Prostate gland (tissue), 2 donors: ENCODE results near the gene ARHGEF11. TPM values are rescaled to one million over a fixed set of nuclear protein-coding genes. Genes with fewer than 3 reads are reported as not detected.

Source experiments
- DNase-seq: peaks from one replicate; pipeline ENCODE4 v3.0.0-alpha.2; 2019; ENCODE audit warnings: low spot score
- H3K27ac ChIP-seq, 2 donors: fragments of 200-600 bp; sonication (generic); 2 replicates each; pipeline ENCODE4 v1.5.1; 2017 to 2019
- H3K27me3 ChIP-seq: fragments of 200-600 bp; sonication (generic); replicated peaks from 2 replicates; pipeline ENCODE4 v1.5.1; 2019; ENCODE audit not compliant: insufficient read depth
- H3K36me3 ChIP-seq, 2 donors: fragments of 200-600 bp; sonication (generic); 1 replicate in 1 of 2; 2 replicates in 1 of 2; pipeline versions ENCODE4 v1.5.1 to v1.8.1; 2017 to 2019
- H3K4me1 ChIP-seq: fragments of 200-600 bp; sonication (generic); replicated peaks from 2 replicates; pipeline ENCODE4 v1.5.1; 2019
- H3K4me3 ChIP-seq, 2 donors: fragments of 200-600 bp; sonication (generic); 2 replicates each; pipeline ENCODE4 v1.5.1; 2017 to 2019
- H3K9me3 ChIP-seq: fragments of 200-600 bp; sonication (generic); 2 replicates; pipeline ENCODE4 v1.5.1; 2017
- POLR2A ChIP-seq: fragments of 450-650 bp; IDR thresholded peaks from one replicate; pipeline ENCODE4 v1.6.1; 2016; ENCODE audit warnings: antibody characterized with exemption, mild to moderate bottlenecking
- POLR2AphosphoS5 ChIP-seq: sonication (generic); formaldehyde crosslinking; IDR thresholded peaks from one replicate; pipeline ENCODE4 v1.6.1; 2017; ENCODE audit warnings: antibody characterized with exemption
- WGBS: methylation state at CpG from one replicate; pipeline ENCODE4 v1.1.5; 2018; 5-methylcytosine and 5-hydroxymethylcytosine counted together
- intact Hi-C: fragments of 100-400 bp; cut with DNase I; formaldehyde crosslinking; loops from one replicate; pipeline ENCODE4 v1.14.2; 2022
- total RNA-seq, 2 donors: library from RNA; depleted of rRNA; stranded (reverse); fragments of >200 nt; gene quantifications; one replicate each; pipeline ENCODE4 v1.1.0, GENCODE V29; 2016
- TF ChIP-seq, protein P1 (sequence below), 4 experiments: fragments of 200-600 bp in 2 of 4; fragments of 450-650 bp in 2 of 4; sonication (generic) in 2 of 4; IDR thresholded peaks; 1 replicate in 3 of 4; 2 replicates in 1 of 4; pipeline ENCODE4 v1.5.1; 2016 to 2019; ENCODE audit warnings: antibody characterized with exemption in 4 of 4, mild to moderate bottlenecking in 2 of 4, moderate library complexity in 2 of 4

The ARHGEF11 gene
- total RNA-seq, 2 donors from 2014 or later = 38.3 to 92.6 TPM

GRCh38 chr1:156964441-156964840 lies 81.1 kb downstream of the ARHGEF11 start:
- H3K4me3 ChIP-seq = no peak overlapping the region
- DNase-seq = no peak
- no peaks in the 10 kb centered on the region for H3K9me3 ChIP-seq
- H3K4me1 ChIP-seq = no peaks in the 10 kb centered on the region
- no peak overlapping the region for H3K27ac ChIP-seq
- TF ChIP-seq, protein P1, sequence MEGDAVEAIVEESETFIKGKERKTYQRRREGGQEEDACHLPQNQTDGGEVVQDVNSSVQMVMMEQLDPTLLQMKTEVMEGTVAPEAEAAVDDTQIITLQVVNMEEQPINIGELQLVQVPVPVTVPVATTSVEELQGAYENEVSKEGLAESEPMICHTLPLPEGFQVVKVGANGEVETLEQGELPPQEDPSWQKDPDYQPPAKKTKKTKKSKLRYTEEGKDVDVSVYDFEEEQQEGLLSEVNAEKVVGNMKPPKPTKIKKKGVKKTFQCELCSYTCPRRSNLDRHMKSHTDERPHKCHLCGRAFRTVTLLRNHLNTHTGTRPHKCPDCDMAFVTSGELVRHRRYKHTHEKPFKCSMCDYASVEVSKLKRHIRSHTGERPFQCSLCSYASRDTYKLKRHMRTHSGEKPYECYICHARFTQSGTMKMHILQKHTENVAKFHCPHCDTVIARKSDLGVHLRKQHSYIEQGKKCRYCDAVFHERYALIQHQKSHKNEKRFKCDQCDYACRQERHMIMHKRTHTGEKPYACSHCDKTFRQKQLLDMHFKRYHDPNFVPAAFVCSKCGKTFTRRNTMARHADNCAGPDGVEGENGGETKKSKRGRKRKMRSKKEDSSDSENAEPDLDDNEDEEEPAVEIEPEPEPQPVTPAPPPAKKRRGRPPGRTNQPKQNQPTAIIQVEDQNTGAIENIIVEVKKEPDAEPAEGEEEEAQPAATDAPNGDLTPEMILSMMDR (IDR thresholded peaks at IDR 0.05) = no peak
- no peak for TF ChIP-seq POLR2A
- TF ChIP-seq POLR2AphosphoS5 = no peak
- H3K27me3 ChIP-seq = no peaks in the 10 kb centered on the region
- WGBS = 96% methylated on average over 2 of the region's 2 CpGs
- no peaks in the 10 kb centered on the region for H3K36me3 ChIP-seq
- intact Hi-C loops = no loop called here

GRCh38 chr1:156963621-156964020 lies 81.9 kb downstream of the ARHGEF11 start:
- intact Hi-C loops = no loop called here
- no peak overlapping the region for H3K27ac ChIP-seq
- no peaks in the 10 kb centered on the region for H3K27me3 ChIP-seq
- DNase-seq = no peak
- no peak overlapping the region for H3K4me3 ChIP-seq
- TF ChIP-seq POLR2AphosphoS5 (no peak), POLR2A (no peak)
- TF ChIP-seq, protein P1 (IDR thresholded peaks at IDR 0.05) = no peak
- H3K4me1 ChIP-seq = no peaks in the 10 kb centered on the region
- H3K36me3 ChIP-seq = peaks cover 0 to under 1% of the 10 kb centered on the region in 2 donors
- H3K9me3 ChIP-seq = no peaks in the 10 kb centered on the region
- 29% methylated on average over 3 of the region's 3 CpGs for WGBS

DNA sequence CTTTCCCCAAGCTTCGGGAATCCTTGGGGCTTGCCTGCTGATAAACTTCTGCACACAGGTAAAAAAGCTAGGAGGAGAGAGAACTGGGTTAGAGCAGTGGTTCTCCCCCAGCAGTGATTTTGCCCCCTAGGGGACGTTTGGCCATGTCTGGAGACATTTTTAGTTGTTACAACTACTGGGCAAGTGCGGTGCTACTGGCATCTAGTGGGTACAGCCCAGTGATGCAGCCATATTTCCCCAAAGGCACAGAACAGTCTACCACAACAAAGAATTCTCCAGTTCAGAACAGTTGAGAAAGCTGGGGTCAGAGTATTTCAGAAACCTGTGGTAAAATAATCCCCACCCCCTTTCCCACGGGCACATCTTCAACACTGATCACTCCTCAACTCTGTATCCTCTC lies 83.8 kb downstream of the ARHGEF11 start:
- H3K36me3 ChIP-seq = peaks cover 3 to 6% of the 10 kb centered on the region in 2 donors
- WGBS = 76% methylated on average over 4 of the region's 4 CpGs
- H3K4me3 ChIP-seq = no peak overlapping the region
- intact Hi-C loops = no loop called here
- no peaks in the 10 kb centered on the region for H3K9me3 ChIP-seq
- no peak overlapping the region for H3K27ac ChIP-seq
- no peaks in the 10 kb centered on the region for H3K27me3 ChIP-seq
- no peaks in the 10 kb centered on the region for H3K4me1 ChIP-seq
- DNase-seq = no peak
- TF ChIP-seq POLR2AphosphoS5 (no peak), POLR2A (no peak)
- TF ChIP-seq, protein P1 (IDR thresholded peaks at IDR 0.05) = no peak

- H3K27me3 ChIP-seq = no peaks in the 10 kb centered on the region
- no peaks in the 10 kb centered on the region for H3K9me3 ChIP-seq
- H3K27ac ChIP-seq = no peak overlapping the region
- H3K4me3 ChIP-seq = no peak overlapping the region
- intact Hi-C loops = no loop called here
- peaks cover 3 to 11% of the 10 kb centered on the region in 2 donors for H3K36me3 ChIP-seq
- no peak for DNase-seq
- 97% methylated on average over 4 of the region's 6 CpGs for WGBS
- no peaks in the 10 kb centered on the region for H3K4me1 ChIP-seq
- TF ChIP-seq, protein P1 (IDR thresholded peaks at IDR 0.05) = no peak
- TF ChIP-seq POLR2AphosphoS5 = no peak
- no peak for TF ChIP-seq POLR2A
These were observed 85.6 kb downstream of the ARHGEF11 start for GRCh38 chr1:156959925-156960324.

- no peak for DNase-seq
- Histone ChIP-seq H3K4me3 (no peak overlapping the region), H3K27me3 (no peaks in the 10 kb centered on the region), H3K27ac (no peak overlapping the region), H3K4me1 (no peaks in the 10 kb centered on the region), H3K9me3 (no peaks in the 10 kb centered on the region), H3K36me3 (peaks cover 3 to 11% of the 10 kb centered on the region in 2 donors)
- WGBS = 33% methylated on average over 2 of the region's 2 CpGs
- no peak for TF ChIP-seq POLR2A
- no peak for TF ChIP-seq POLR2AphosphoS5
- TF ChIP-seq, protein P1 (IDR thresholded peaks at IDR 0.05) = no peak
- intact Hi-C loops = no loop called here
These were observed 86.1 kb downstream of the ARHGEF11 start for GRCh38 chr1:156959414-156959813.
